Breast epithelium (tissue), 3 donors: Measurements from ENCODE around the gene PTPRCAP.

Experiments
- CTCF ChIP-seq, 3 donors: fragments of 450-650 bp; IDR thresholded peaks; one replicate each; pipeline ENCODE4 v1.5.1; 2016 to 2017; ENCODE audit warnings: antibody characterized with exemption in 3 of 3, mild to moderate bottlenecking in 3 of 3, moderate library complexity in 3 of 3
- POLR2AphosphoS5 ChIP-seq, 3 donors: sonication (generic); formaldehyde crosslinking; IDR thresholded peaks; one replicate each; pipeline ENCODE4 v1.6.1; 2017; ENCODE audit warnings: antibody characterized with exemption in 3 of 3

- TF ChIP-seq CTCF (IDR thresholded peaks at IDR 0.05): no peak
- no peak for TF ChIP-seq POLR2AphosphoS5 (IDR thresholded peaks at IDR 0.05)
Measured at GRCh38 chr11:67438158-67438902, 848 bp upstream of the PTPRCAP start.
